ENCODE results near the gene ANKZF1.

ANKZF1 gene

DNA sequence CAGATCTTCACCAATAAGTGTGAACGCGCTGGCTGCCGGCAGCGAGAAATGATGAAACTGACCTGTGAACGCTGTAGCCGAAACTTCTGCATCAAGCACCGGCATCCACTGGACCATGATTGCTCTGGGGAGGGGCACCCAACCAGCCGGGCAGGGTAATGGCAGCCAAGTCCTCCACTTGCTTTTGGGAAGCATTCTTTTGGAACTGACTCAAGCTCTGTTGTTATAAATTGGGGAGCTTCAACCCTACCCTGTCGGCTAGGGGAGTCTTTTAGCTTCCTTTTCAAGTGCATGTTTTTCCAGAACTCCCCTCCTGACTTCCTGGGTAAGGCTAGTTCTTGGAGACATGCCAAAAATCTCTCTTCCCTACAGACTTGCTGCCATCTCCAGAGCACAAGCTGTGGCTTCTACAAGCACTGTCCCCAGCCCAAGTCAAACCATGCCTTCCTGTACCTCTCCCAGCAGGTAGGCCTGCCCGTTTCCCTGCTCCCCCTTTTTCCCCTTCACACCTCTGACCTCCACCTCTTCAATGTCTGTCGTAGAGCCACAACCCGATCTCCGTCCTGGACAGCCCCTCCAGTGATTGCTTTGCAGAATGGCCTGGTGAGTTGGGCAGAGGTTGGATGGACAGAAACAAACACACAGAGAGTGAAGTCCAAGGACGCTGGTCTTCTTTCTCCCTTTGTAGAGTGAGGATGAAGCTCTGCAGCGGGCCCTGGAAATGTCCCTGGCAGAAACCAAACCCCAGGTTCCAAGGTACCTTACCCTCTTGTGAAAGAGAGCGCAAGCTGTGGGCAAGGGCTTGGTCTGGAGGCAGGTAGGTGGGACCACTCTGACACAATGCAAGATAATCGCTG is 21.5 kb upstream of the ANKZF1 start:
- DNase-seq, result no peak

DNA sequence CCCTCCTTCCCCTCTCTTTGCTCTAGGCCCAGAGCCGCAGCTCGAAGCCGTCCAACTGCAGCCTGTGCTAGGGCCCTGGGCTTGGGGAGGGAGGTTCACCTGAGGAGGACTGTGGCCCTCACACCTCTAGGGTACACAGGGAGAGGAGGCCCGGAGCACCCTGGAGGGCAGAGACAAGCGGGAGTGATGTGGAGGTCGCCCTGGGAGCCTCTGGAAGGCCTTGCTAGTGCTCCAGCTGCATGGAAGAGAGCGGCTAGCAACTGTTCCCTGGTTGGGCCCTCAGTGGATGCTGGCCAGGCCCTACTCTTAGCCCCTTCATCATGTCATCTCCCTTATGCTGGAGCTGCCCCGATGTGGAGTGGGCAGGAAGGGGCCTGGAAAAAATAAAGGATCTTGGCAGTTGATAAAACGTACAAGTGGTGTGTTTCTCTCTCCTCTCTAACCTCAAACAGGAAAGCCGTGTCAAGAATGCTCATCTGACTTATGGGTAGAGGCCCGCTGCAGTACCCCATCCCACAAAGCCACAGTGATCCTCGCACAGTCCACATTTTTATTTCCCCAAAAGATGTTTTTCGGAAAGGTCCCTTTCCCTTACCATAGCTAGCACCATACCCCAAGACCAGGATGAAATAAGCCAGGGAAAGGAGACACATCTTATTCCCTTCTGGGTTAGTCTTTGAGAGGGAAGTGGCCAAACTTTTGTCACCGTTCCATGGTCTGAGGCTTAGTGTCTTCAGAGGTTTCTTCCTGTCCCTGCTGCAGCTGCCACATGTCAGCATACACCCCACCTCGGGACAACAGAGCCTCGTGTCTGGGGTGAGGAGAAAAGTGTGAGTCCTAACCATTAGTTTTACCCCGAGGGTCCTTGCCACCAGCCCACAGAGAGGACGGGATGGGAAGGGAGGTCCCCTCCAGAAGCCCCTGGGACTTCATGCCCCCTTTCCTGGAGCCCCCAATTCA is 20.1 kb upstream of the ANKZF1 start:
- no peak for DNase-seq

GRCh38 chr2:219210196-219210885 is 19.3 kb upstream of the ANKZF1 start:
- no peak for DNase-seq

GRCh38 chr2:219210886-219211362 is 18.7 kb upstream of the ANKZF1 start:
- no peak for DNase-seq

DNA sequence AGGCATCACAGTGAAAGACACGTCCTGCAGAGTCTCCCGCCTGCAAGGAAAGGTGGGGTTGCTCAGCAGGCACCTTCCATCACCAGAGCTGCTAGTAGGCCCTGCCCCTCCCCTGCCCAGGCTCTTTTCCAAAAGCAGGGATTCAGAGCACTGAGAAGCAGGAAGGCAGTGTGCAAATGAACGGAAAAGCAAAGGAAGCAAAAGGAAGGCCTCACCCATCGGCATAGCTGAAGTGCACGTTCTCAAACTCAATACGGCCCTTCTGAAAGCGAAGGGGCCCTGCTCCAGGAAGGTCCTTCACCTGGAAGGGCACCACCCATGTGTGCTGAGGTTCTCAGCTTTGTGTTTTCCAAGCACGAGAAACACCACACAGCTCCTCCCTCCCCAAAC is 16.6 kb upstream of the ANKZF1 start:
- DNase-seq, result no peak

DNA sequence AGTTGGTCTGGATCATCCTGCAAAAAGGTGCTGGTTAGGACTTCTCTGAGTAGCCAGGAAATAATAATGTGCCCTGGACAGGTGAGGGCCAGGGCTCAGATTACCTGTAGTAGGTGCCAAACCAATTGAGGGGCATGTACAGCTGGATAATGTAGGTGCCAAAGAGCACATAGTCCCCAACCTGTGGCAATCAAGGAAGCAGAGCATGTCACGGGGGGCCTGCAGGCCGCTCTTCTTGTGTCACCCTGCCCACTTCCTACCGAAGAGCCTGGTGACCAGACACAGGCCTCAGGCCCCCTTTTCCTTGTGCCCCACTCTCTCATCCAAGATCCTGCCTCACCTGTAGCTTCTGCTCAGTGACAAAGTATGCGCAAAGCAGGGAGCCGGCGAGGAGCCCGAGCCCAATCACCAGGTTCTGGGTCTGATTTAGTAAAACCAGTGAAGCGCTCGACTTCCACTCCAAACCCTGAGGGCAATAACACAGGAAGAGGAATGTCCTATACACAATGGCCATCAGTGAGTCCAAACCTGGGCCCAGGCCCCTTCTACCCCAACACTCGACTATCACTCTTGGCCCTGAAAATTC is 16.0 kb upstream of the ANKZF1 start:
- DNase-seq, result no peak

DNA sequence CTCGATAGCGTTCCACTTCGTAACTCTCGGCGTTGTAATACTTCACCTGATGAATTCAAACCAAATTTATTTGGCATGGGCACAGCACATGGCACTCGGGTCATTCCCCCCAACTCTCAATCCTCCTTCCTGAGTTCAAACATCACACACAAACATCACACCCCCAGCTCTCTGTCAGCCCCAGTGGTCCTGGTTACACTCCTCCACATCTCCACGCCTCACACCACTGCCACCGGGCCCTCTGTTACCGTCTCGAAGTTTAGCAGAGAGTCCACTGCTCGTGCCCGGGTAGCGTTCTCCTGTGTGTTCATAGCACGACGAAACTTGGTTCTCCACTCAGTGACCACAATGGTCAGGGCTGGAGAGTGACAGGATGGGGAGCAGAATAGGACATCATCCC is 15.5 kb upstream of the ANKZF1 start:
- no peak for DNase-seq

DNA sequence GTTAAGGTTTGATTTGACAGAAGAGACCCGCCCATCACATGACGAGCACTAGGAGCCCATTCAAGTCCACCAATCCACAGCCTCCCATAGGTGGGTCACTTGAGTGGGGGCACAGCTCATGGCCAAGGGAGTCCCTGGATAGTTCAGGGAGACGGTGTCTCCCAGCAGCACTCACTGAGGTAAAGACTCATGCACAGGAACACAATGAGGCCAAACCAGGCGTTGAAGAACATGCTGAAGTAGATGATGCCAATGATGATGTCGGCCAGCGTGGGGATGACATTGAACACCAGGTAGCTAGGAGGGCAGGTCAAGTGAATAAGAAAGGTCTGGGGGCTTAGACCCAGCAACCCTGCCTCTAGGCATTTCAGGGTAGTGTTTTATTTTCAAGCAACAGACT is 14.8 kb upstream of the ANKZF1 start:
- no peak for DNase-seq

- no peak for DNase-seq
These were observed 13.6 kb upstream of the ANKZF1 start for GRCh38 chr2:219215871-219216534.

GRCh38 chr2:219216535-219216915 is 13.1 kb upstream of the ANKZF1 start:
- DNase-seq, result no peak

GRCh38 chr2:219218217-219218731 is 11.3 kb upstream of the ANKZF1 start:
- DNase-seq, result no peak

GRCh38 chr2:219218732-219219701 is 10.6 kb upstream of the ANKZF1 start, which contains the start of gene ABCB6:
Gene ABCB6, minus strand, starts transcription at chr2:219218958. Its CDS starts 285 bp downstream, at chr2:219218673.
- DNase-seq, result peak; percentile 92

DNA sequence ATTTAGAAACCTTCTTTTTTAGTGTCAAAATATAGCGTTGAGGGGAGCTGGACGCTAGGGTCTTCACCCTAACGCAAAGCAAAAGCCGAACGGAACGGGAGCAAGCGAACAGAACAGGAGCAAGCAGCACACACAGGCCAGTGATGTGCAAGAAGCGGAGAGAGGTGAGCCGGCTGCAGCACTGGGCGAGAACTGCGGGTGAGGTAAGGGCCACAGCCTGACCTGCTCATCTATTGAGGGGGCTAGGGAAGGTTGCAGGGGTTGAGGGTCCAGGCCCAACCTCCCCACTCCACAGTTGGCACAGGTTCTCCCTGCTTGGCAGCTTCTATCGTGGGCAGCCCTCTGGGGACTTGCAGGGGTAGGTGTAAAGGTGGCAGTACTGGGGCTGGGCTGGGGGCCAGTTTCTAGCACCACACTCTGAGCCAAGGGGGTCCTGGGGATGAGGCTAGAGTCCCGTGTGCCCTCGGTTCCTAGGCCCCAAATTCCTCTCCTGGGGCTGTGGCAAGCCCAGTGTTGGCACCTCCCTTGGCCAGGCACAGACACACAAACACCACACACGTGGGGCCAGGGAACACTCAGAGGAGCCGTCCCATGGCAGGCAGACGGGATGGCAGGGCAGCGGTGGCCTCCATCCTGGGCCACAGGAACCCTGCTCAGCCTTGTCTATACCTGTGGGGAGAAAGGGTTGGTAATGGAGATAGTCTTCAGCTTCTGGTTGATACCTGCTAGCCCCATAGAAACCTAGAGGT is 9.6 kb upstream of the ANKZF1 start:
- no peak for DNase-seq

DNA sequence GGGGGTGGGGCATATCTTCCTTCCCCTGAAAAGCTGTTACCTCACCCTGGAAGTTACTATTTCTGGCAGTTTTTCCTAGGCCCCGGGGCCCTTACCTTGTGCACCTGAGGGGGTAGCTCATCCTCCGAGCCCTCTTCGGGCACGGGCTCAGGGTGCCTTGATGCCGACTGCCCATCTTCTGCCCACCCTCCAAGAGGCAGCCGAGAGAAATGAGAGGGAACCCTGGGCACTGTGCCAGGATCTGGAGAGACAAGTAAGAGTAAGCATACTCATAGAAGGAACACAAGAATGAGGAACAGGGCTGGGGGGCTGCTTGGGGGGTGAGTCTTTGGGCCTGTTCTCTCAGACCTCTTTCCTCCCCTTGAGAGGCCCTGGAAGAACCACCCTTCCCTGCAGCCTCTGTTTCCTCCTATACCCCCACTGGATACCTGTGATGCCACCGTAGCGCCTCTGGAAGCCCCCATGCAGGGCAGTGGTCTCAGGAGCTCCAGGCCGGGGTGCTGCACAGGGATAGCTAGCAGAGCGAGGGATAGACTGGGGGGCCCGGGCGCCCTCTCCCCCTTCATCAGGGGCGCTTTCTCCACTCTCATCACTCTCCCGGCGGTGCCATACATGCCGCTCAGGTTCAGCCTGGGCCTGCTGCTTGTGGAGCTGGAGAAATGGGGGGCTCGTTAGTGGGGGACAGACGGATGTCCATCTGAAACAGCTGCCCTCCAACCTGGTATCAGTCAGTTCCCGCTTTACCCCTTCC is 8.8 kb upstream of the ANKZF1 start:
- DNase-seq, result no peak

DNA sequence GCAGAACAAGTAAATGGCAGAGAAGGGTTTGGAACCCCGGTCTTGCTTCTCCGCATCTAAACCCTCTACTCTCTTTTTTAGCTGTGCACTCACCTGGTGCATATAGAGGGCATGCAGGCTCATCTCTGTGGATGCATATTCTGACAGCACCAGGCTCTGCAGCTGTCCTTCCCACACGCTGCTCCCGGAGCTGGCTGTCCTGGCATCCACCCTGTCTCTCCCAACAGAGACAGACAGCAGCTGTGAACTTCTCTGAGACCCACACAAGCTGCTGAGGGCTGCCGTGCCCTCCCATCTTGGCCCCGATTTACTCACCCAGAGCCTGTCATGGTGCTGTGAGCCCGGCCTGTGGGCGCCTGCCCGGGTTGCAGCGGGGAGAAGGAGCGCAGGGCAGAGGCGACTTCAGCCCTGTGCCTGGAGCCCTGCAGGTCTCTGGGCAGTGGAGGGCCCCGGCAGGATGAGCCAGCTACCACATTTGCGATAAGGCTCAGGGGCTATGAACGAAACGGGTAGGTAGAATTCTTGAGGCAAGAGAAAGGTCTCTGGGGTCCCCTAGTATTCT is 7.6 kb upstream of the ANKZF1 start:
- no peak for DNase-seq

- no peak for DNase-seq
These were observed 5.6 kb upstream of the ANKZF1 start for GRCh38 chr2:219223831-219224610.

DNA sequence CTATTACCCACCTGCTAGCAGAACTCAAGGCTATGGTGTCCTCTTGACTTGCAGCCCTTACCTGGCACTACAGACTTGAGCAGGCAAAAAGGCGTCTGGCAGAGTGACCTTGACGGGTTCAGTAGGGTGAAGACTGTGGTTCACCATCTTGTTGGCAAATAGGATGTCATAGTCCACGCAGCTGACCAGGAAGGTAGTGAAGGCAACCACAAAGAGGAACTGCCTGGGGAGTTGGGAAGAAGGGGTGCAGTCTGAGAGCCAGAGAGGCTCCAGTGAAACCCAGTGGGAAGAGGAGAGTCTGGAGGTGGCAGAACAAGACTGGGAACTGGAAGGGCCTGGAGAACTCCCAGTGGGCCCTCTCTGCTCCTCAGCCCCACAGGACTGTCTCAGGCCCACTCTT is 4.3 kb upstream of the ANKZF1 start:
- DNase-seq, result no peak

Data from stimulated activated CD8-positive, alpha-beta memory T cell treated with anti-CD3 and anti-CD28 coated beads, Interleukin-4, amount 100 ng/mL, for 48 hours (primary cell).